Measurements from ENCODE around the gene CTIF.

DNA sequence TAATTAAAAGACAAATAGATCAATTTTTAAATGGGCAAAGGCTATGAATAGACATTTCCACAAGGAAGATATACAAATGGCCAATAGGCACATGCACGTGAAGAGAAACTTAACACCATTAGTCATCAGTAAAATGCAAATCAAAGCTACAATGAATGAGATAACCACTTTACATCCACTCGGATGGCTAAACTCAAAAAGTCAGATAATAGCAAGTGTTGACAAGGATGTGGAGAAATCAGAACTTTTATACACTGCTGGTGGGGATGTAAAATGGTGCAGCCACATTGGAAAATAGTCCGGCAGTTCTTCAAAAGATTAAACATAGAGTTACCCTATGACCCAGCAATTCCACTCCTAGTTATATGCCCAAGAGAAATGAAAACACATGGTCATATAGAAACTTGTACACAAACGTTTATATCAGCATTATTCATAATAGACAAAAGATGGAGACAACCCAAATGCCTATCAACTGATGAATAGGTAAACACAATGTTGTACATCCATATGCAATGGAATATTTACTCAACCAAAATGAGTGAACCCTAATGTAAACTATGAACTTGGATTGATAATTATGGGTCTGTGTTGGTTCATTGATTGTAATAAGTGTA is 360.8 kb downstream of the CTIF start:
- TF ChIP-seq, protein P1, sequence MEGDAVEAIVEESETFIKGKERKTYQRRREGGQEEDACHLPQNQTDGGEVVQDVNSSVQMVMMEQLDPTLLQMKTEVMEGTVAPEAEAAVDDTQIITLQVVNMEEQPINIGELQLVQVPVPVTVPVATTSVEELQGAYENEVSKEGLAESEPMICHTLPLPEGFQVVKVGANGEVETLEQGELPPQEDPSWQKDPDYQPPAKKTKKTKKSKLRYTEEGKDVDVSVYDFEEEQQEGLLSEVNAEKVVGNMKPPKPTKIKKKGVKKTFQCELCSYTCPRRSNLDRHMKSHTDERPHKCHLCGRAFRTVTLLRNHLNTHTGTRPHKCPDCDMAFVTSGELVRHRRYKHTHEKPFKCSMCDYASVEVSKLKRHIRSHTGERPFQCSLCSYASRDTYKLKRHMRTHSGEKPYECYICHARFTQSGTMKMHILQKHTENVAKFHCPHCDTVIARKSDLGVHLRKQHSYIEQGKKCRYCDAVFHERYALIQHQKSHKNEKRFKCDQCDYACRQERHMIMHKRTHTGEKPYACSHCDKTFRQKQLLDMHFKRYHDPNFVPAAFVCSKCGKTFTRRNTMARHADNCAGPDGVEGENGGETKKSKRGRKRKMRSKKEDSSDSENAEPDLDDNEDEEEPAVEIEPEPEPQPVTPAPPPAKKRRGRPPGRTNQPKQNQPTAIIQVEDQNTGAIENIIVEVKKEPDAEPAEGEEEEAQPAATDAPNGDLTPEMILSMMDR (IDR thresholded peaks at IDR 0.05; ENCODE audit: low read length): no peak
- no peak for TF ChIP-seq EZH2 (optimal IDR thresholded peaks at IDR 0.05; ENCODE audit: low read depth, low read length)
- TF ChIP-seq EZH2phosphoT487 (IDR thresholded peaks at IDR 0.05; ENCODE audit: low read length): no peak

Measured in MM.1S (cell line).